Measurements from ENCODE around the gene AIP. TPM values are rescaled to one million over a fixed set of nuclear protein-coding genes. Genes with fewer than 3 reads are reported as not detected.

Gene AIP
- total and polyA plus RNA-seq, 2 of the 8 experiments (the other 6 are each of a cell fraction or from before 2014, with no cell fraction given): 29.8 to 54.4 TPM

DNA sequence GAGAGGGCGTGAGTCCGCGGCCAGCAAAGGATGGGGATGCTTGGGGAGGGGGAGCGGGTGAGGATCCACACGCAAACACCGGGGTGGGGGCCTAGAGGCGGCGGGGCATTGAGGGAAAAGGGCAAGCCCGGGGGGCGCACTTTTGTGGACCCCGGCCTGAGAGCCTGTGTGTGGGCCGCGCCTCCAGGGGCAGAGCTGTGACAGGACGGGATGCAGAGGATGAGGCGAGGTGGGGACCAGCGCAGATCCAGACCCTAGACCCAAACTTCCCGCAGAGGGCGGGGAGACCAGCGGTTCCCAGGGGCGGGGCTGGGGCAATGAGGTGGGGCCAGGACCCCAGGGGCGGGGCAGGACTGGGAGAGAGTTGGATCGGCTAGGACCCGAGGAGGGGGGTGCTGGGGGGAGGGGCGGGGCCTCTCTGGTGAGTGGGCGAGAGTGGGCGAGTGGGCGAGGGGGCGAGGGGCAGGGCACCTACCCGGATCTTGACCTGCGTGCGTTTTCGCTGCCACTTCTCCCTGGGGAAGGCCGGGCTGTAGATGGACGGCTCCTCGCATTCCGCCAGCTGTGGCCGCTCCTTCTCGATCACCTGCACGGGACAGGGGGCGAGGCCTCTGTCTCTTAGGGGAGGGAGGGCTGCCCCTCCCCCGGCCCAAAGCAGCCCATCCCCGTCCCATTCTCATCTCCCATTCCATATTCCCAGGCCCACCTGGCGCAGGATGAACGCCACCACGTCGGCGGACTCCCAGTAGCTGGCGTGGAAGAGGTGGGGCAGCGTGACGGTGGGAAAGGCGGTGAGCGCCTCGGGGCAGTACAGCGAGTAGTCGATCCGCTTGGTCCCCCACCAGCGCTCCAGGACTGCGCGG, 11.8 kb downstream of the AIP start:
- Histone ChIP-seq H3K79me2 (ENCODE audit: control insufficient read depth in 1 of 2, insufficient read depth in 2 of 2, low read length in 2 of 2) (no peaks in the 10 kb centered on the region), H3K4ac (replicated peaks; ENCODE audit: insufficient read length, low read depth, low read length) (no peak overlapping the region), H3K4me2 (ENCODE audit: insufficient read depth in 1 of 2, low read depth in 2 of 2, low read length in 2 of 2) (no peak overlapping the region), H2BK15ac (ENCODE audit: low read length) (no peak overlapping the region), H4K91ac (replicated peaks; ENCODE audit: insufficient read length, low read length) (no peak overlapping the region), H3K36me3 (ENCODE audit: control insufficient read depth in 2 of 4, insufficient read depth in 4 of 4, low read length in 3 of 4) (peaks cover 2 to 25% (median 13%) of the 10 kb centered on the region in 4 experiments; a peak in 6 of 8 replicates), H2BK5ac (ENCODE audit: low read depth, low read length) (no peak overlapping the region), H3K4me1 (replicated peaks in 1 of 4; ENCODE audit: control insufficient read depth in 3 of 4, insufficient read depth in 4 of 4, low read length in 3 of 4) (peaks cover 0 to 10% (median 0%) of the 10 kb centered on the region in 4 experiments; a peak in 2 of 7 replicates), H3K27ac (ENCODE audit: low read depth, low read length) (no peak overlapping the region), H3K23ac (ENCODE audit: insufficient read length) (no peak overlapping the region), H3K14ac (ENCODE audit: insufficient read length) (no peak overlapping the region), H4K20me1 (replicated peaks in 1 of 2; ENCODE audit: control insufficient read depth in 1 of 2, insufficient read depth in 2 of 2, low read length in 2 of 2) (peaks cover 0 to 14% of the 10 kb centered on the region in 2 experiments), H3K9me3 (ENCODE audit: insufficient read depth in 2 of 2, low read depth in 1 of 2, low read length in 1 of 2) (no peaks in the 10 kb centered on the region), H3K79me1 (ENCODE audit: low read depth, low read length) (no peaks in the 10 kb centered on the region), H3K23me2 (ENCODE audit: low read depth, low read length) (peaks cover 2% of the 10 kb centered on the region; the same call in 1 of the 2 replicates), H2AK5ac (ENCODE audit: low read depth, low read length) (no peak overlapping the region), H2AFZ (ENCODE audit: low read length) (no peak overlapping the region), H3K27me3 (replicated peaks in 1 of 4; ENCODE audit: control insufficient read depth in 3 of 4, extremely low read depth in 1 of 4, insufficient read depth in 3 of 4, low read length in 3 of 4) (no peaks in the 10 kb centered on the region; a peak in 1 of 7 replicates), H3K4me3 (ENCODE audit: extremely low read depth in 1 of 4, insufficient read depth in 2 of 4, low read depth in 3 of 4, low read length in 4 of 4) (no peak overlapping the region), H2BK12ac (ENCODE audit: low read depth, low read length) (no peak overlapping the region), H4K5ac (ENCODE audit: insufficient read length, low read depth, low read length) (no peak overlapping the region), H3K18ac (ENCODE audit: extremely low read depth, low read length) (no peak overlapping the region), H3K56ac (replicated peaks; ENCODE audit: insufficient read length, low read depth, low read length) (no peak overlapping the region), H4K8ac (ENCODE audit: extremely low read depth, insufficient read depth, low read length) (no peak overlapping the region), H2BK120ac (replicated peaks; ENCODE audit: low read depth, low read length) (no peak overlapping the region), H3K9ac (replicated peaks in 1 of 4; ENCODE audit: extremely low read depth in 1 of 4, low read depth in 3 of 4, low read length in 3 of 4) (no peak overlapping the region), H2BK20ac (ENCODE audit: low read length) (no peak overlapping the region)
- 96% methylated on average over 23 of the region's 59 CpGs; no CpG with 5 or more reads in 1 of the 2 experiments for WGBS, 2 experiments (ENCODE audit: extremely low coverage in 1 of 2, insufficient coverage in 1 of 2, insufficient read length in 1 of 2, insufficient replicate concordance in 2 of 2, low coverage in 1 of 2, low lambda C conversion rate in 2 of 2, missing lambda C conversion rate in 1 of 2)
- ChIA-PET CTCF (ENCODE audit: partially characterized antibody) (interaction anchor here (0.9 kb wide), 1 partner anchor 10 kb away, joined by 3 read pairs; no protein-coding TSS in a partner anchor), POLR2A (ENCODE audit: partially characterized antibody) (interaction anchor here (1.1 to 1.9 kb wide), 3 partner anchors 12 to 36 kb away, joined by 3 to 5 read pairs (median 4); partner anchors contain the start of genes AIP and TMEM134)
- DNase-seq (ENCODE audit: low read depth in 1 of 2, low spot score in 2 of 2) (no peak), FAIRE-seq (no peak)
- TF ChIP-seq HDAC6 (IDR thresholded peaks at IDR 0.05; ENCODE audit: low read depth, low read length): no peak
- TF ChIP-seq KDM4A (IDR thresholded peaks at IDR 0.05; ENCODE audit: low read depth, low read length, severe bottlenecking): no peak
- no peak for TF ChIP-seq TEAD4 (IDR thresholded peaks at IDR 0.05; ENCODE audit: low read depth, low read length)
- no peak for TF ChIP-seq EGR1 (IDR thresholded peaks at IDR 0.05; ENCODE audit: borderline replicate concordance, low read depth, low read length)
- TF ChIP-seq CHD1 (IDR thresholded peaks at IDR 0.05; ENCODE audit: low read depth, low read length): no peak
- no peak for TF ChIP-seq SIN3A (conservative IDR thresholded peaks at IDR 0.05 in 1 of 2, IDR thresholded peaks at IDR 0.05 in 1 of 2; ENCODE audit: low read depth in 1 of 2, low read length in 2 of 2)
- TF ChIP-seq CREB1 (IDR thresholded peaks at IDR 0.05): no peak
- no peak for TF ChIP-seq SAP30 (IDR thresholded peaks at IDR 0.05; ENCODE audit: insufficient read depth, insufficient replicate concordance, low read length)
- no peak for TF ChIP-seq EP300 (IDR thresholded peaks at IDR 0.05; ENCODE audit: borderline replicate concordance in 1 of 2, low read depth in 2 of 2, low read length in 2 of 2)

Measured in H1 (cell line).